ENCODE results near the gene HBA1. TPM values are rescaled to one million over a fixed set of nuclear protein-coding genes. Genes with fewer than 3 reads are reported as not detected.

Gene HBA1
- total and polyA plus RNA-seq, 9 of the 15 experiments (the other 6 are each of a cell fraction or from before 2014, with no cell fraction given), result 128 to 2,388 (median 380) TPM

GRCh38 chr16:180681-181564 is 4.4 kb downstream of the HBA1 start (continued):
- peak; percentile 86 to 95; a peak in 3 of 4 replicates for TF ChIP-seq MNT (conservative IDR thresholded peaks at IDR 0.05)
- TF ChIP-seq ZNF232 (CRISPR knock-in tag; IDR thresholded peaks at IDR 0.05), result peak; percentile 100
- peak; percentile 92 for TF ChIP-seq ZNF263 (CRISPR knock-in tag; IDR thresholded peaks at IDR 0.05; ENCODE audit: borderline replicate concordance)
- no peak; the same call in 1 of the 2 replicates for TF ChIP-seq ZNF77 (CRISPR knock-in tag; IDR thresholded peaks at IDR 0.05)
- TF ChIP-seq TEAD2 (tag; IDR thresholded peaks at IDR 0.05), result no peak
- TF ChIP-seq RNF2 (IDR thresholded peaks at IDR 0.05), result peak; percentile 90
- TF ChIP-seq RBFOX2 (IDR thresholded peaks at IDR 0.05; ENCODE audit: low read depth, low read length), result peak; percentile 92
- peak; percentile 23; the same call in 1 of the 2 replicates for TF ChIP-seq TCF7 (IDR thresholded peaks at IDR 0.05; ENCODE audit: borderline replicate concordance)
- peak; percentile 46 for TF ChIP-seq PHF20 (IDR thresholded peaks at IDR 0.05; ENCODE audit: partially characterized antibody)
- peak; percentile 28 for TF ChIP-seq E2F8 (IDR thresholded peaks at IDR 0.05; ENCODE audit: low read depth, partially characterized antibody)
- peak; percentile 28; the same call in 1 of the 2 replicates for TF ChIP-seq JUND (IDR thresholded peaks at IDR 0.05; ENCODE audit: borderline replicate concordance, low read depth, low read length)
- no peak for TF ChIP-seq JUND (tag; IDR thresholded peaks at IDR 0.05; ENCODE audit: borderline replicate concordance, low read depth, low read length)
- no peak for TF ChIP-seq POLR3G (IDR thresholded peaks at IDR 0.05; ENCODE audit: extremely low read depth, insufficient read length, insufficient replicate concordance)
- TF ChIP-seq ZNF395 (CRISPR knock-in tag; IDR thresholded peaks at IDR 0.05), result peak; percentile 92
- TF ChIP-seq STAT5A (IDR thresholded peaks at IDR 0.05; ENCODE audit: borderline replicate concordance, low read length), result no peak
- peak; percentile 64; the same call in 1 of the 2 replicates for TF ChIP-seq ESRRA (IDR thresholded peaks at IDR 0.05; ENCODE audit: borderline replicate concordance, low read depth)
- peak; percentile 94 for TF ChIP-seq IRF2 (CRISPR knock-in tag; IDR thresholded peaks at IDR 0.05)
- TF ChIP-seq CTBP1 (IDR thresholded peaks at IDR 0.05; ENCODE audit: borderline replicate concordance), result peak; percentile 93
- TF ChIP-seq ZBTB33 (CRISPR knock-in tag; IDR thresholded peaks at IDR 0.05), result peak; percentile 99
